Activated CD8-positive, alpha-beta memory T cell treated with anti-CD3 and anti-CD28 coated beads, Interleukin-2, amount 50 U/mL, for 48 hours (primary cell): ENCODE results near the gene FMNL2.

Experiments used
- DNase-seq: peaks from one replicate; pipeline ENCODE4 v3.0.0-alpha.2; 2020

FMNL2 gene

DNA sequence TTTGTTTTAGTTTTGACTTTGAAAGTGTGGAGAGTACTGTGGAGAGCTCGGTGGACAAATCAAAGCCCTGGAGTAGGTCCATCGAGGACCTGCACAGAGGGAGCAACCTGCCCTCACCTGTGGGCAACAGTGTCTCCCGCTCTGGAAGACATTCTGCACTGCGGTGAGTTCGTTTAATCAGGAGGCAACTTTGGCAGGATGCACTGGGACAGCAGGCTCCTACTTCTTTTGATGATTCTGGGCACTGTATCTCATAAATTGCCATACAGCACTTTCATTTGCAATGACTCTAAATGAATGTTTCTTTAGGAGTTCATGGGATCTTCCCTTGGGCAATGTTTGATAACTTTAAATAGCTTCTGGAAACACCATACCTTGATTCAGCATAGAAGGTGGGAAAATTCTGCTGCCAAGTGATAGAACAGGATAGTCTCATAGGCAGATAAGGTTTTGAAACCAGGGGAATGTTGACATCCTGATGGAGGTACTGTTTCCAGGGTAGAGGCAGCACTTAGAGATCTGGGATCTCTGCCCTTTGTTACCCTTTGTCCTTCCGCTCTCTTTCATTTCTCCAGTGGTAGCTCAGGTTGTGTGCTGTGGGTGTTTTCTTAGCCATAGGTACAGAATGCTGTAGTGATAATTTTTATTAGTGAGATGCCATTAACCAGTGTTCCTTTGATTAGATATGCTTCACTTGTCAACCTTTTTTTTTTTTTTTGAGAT, 226.1 kb downstream of the FMNL2 start:
- DNase-seq = no peak

GRCh38 chr2:152562198-152562884, 227.4 kb downstream of the FMNL2 start:
- no peak for DNase-seq

DNA sequence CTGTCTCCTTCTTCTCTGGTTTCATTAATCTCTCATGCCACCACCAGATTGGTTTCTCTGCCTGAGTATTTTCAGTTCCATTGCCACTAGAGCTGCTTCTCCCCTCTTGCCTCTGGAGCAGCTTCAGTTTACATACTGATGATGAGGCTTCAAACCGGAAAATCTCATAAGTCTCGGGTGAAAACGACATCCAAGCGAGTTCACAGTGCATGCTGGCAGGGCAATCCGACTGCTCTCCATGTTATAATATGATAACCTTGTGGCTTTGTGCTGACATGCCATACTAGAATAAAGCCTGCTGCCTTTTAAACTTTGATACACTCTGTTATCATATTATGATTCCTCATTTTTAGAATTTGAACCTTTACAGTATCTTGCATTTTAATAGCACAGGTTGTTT, 228.8 kb downstream of the FMNL2 start:
- DNase-seq = no peak

DNA sequence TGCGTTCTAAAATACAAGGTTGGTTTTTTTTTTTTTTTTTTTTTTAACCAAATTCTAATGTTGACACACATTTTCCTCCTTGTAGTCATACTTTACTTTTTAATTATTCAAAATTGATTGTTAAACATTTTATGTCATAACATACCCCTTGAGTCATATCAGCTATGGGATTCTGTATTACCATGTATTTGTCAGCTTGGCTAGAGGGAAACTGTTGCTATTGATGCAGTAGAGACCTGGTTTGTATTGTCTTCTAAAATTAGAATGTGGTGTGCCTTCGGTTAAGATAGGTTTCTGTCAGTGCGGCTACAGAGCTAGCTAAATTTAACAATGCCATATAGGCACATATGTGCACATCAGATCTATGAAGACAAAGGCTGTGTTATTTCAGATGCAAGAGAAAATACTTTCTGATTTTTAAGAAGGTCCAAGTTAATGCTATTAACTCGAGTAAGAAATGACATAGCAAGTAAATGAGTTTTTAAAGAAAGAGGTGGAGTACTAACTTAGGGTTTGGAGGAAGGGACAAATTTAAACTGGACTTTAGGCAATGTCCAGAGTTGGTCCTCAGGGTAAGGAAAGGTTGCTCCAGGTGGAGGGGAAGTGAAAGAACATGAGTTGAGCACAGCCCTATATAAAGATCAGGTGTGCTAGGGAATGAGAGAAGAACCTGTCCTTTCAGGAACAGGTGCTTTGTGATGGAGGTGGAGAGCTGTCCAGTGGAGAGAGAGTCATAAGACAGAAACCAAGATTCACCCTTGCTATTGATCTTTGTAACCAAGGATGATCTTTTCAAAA, 230.0 kb downstream of the FMNL2 start:
- DNase-seq = no peak

GRCh38 chr2:152565884-152566727, 231.1 kb downstream of the FMNL2 start:
- DNase-seq = no peak

DNA sequence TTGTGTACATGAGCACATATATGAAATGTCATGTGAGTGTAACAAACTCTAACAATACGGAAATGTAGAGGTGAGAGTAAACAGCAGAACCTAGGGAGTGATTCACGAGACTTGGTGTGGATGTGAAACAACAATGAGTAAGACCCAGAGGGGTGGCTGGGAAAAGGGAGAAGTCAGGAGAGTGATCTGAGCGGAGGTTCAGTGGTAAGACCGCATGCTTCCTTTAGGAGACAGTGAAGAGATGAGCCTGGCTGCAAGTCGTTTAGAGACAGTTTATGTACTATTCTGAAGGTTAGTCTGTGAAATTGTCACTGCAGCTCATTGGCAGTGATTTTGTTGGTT, 231.7 kb downstream of the FMNL2 start:
- DNase-seq = no peak

- DNase-seq = no peak
These were observed 233.6 kb downstream of the FMNL2 start for GRCh38 chr2:152568531-152568930.

GRCh38 chr2:152569186-152569585, 234.2 kb downstream of the FMNL2 start:
- no peak for DNase-seq

DNA sequence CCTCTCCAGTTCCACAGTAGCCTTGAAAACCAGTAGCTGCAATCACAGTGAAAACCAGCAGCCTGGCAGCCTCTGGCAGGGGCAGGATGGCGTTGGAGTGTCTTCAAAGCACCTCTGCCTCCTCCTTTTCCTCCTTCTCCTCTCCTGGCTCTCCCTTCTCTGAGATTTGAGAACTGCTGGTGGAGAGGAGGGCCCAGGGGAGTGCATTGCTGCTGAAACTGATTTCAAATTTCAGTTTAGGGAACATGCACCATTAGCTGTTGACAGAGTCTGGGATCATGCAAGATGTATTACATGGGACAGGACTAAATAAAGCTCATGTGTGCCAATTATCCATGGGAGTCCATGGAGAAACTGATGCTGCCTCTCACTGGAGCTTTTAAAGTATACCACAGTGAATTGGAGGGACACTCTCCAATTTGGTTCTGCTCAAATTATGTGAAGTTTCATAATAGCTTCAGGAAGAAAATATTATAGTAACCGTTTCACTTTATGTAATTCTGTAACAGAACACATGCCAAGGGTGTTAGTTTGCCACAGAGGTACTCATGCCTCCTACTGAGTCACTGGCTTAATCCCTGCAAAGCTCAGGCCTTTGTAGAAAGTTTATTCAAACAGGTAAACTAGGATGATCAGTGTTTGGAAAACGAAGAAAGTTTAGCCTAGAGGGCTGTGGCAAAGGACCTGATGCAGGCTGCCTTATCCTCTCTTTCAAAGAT, 236.2 kb downstream of the FMNL2 start:
- DNase-seq = no peak

DNA sequence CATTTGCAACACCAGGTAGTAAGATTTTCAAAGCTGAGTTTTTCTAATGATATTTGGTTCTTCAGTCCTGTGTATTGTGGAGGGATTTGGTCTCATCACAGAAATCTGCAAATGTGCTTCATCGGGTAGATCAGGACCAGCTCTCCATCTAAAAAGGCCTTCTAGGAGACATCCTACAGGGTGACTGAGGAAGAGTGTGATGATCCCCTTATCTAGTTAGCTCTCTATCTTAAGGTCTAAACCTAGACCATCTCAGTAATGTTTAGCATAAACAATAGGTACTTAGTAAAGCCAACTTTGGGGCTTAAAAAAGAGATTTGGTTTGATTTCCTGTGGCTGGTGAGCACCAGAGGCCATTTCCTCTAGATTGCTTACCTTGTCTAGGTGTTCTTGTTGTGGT, 237.1 kb downstream of the FMNL2 start:
- no peak for DNase-seq

- DNase-seq = no peak
These were observed 238.2 kb downstream of the FMNL2 start for GRCh38 chr2:152573168-152573567.

GRCh38 chr2:152577579-152577978, 242.6 kb downstream of the FMNL2 start:
- DNase-seq = no peak

DNA sequence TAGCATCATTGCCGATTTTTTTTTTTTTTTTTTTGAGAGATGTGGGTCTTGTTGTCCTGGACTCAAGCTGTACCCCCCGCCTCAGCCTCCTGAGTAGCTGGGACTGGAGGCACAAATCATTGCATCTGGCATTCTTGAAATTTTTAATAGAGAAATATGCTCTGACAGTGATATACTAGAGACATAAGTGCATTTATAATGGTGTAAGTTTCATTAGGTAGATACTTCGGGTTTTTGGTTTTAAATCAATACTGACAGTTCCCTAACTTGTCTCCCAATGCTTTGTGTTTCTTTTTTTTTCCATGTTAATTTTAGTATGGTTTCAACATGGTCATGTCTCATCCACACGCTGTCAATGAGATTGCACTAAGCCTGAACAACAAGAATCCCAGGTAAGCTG, 243.6 kb downstream of the FMNL2 start:
- no peak for DNase-seq

GRCh38 chr2:152580714-152581113, 245.7 kb downstream of the FMNL2 start:
- no peak for DNase-seq

GRCh38 chr2:152581360-152581759, 246.4 kb downstream of the FMNL2 start:
- DNase-seq = no peak

- no peak for DNase-seq
These were observed 247.1 kb downstream of the FMNL2 start for GRCh38 chr2:152582081-152582480.

DNA sequence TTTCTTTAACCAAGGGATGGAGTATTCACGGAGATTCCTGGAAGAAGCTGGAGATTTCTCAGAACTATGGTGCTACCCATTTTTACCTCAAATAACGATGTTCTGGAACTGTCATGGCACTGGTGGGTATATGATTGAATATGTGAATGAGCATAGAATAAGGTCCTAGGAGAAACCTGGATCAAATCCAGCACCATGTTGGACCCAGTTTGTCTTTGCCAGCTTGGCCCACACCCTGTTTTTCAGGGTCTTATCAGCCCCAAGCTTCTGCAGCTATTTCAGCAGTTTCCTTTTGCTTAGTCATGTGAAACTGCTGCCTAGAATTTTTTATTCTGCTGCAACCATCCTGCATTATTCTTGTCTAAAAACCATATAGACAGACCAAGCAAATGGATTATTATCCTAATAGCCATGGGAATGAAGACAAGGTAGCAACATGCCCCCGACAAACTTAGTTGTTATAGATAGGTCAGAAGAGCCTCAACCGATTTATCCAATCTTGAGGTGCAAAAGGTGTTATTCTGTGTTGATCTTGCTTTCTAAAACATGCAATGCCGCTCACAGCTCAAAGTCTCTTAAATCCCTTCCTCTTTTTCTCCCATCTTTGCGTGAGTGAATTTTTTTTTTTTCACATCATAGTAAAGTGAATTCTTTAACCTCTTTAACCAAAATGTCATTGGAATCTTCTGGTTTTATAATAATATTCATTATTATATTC, 248.7 kb downstream of the FMNL2 start:
- DNase-seq = no peak

DNA sequence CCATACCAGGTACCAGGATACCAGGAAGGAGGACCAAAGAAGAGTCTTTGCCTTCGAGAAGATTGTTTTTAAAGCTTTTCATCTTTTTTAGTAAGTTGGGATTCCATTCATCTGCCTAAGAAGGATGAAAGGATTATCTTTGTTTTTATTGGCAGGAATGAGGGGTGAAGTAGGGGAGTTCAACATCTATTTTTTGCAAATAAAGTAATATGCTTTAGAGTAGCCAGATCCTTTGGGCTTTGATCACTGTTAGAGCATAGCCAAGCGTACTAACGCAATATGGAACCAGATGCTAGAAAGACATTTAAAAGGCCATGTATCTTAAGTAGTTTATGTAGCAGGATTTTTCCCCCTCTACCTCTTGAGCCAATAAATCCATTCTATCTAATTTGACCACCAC, 249.3 kb downstream of the FMNL2 start:
- no peak for DNase-seq

GRCh38 chr2:152585830-152586484, 251.0 kb downstream of the FMNL2 start:
- DNase-seq = no peak

DNA sequence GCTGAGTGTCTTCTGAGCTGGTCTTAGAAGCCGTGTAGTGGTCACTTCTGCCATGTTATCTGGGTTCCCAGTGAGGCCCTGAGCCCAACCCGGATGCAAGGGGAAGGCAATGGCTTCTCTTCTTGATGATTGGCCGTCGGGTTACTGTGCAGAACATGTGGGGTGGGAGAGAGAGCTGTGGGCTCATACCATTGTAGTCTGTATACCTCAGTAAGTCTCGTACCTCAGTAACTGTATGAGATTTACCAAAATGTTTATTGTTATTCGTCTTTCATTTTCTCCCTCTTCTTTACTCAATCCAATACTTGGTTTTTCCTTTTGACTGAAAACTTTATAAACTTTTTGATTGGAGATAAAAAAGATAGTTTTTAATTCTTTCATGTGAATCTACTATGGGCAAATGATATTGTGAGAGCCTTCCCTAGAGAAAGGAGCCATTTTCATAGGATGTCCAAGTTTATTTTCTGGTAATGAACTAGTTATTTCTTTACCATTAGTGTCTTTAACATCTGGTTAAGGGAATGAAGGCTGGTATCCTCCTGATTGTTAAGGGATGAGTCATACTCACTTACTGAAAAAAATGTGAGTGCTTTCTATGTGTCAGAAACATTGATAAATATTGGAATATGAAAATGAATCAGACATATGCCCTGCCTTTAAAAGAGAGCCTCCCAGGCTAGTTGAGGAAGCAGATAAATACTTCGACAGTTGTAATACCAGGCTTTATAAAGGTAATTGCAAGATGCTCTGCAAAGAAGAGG, 252.4 kb downstream of the FMNL2 start:
- DNase-seq = no peak
